ENCODE data around the gene SFXN3. TPM values are rescaled to one million over a fixed set of nuclear protein-coding genes. Genes with fewer than 3 reads are reported as not detected.

Gene SFXN3
- total RNA-seq = 29.0 TPM

DNA sequence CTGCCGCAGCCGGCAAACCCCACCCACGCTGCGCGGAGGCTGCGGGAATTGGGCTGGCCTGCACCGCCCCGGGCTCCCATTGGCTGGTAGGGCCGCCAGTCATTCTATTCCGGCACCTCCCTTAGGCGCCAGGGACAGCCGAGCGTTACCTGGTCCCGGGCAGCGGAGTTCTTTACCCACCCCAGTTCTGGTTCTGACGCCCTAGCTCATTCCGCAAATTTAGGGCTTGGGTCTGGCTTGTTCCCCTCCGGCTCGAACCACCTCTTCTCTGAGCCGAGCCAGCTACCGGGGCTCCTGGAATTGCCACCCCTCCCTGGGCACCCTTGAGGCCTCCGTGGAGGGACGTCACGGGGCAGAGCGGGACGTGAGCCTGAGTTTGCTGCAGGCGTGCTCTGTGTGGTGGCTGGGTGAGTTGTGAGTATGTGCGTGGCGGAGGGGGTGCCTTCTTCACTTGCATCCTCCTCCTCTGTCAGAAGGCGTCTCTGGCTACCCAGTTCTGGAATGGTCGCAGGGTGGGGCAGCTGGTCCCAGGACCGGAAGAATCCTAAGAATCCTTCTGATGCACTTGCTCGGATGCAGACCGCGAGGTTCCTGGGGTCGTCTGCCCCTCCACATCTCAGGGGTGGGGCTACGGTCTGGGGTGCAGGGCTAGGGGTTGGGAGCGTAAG is at the start of gene SFXN3, which contains the start of gene PDZD7:
TSS of gene SFXN3 (plus strand) at position 107 of the 668 bp plus-strand sequence. CDS start 3,461 bp downstream, outside the sequence.
TSS of gene PDZD7 (minus strand) at position 2 of the 668 bp plus-strand sequence. CDS start 910 bp downstream, outside the sequence.

DNA sequence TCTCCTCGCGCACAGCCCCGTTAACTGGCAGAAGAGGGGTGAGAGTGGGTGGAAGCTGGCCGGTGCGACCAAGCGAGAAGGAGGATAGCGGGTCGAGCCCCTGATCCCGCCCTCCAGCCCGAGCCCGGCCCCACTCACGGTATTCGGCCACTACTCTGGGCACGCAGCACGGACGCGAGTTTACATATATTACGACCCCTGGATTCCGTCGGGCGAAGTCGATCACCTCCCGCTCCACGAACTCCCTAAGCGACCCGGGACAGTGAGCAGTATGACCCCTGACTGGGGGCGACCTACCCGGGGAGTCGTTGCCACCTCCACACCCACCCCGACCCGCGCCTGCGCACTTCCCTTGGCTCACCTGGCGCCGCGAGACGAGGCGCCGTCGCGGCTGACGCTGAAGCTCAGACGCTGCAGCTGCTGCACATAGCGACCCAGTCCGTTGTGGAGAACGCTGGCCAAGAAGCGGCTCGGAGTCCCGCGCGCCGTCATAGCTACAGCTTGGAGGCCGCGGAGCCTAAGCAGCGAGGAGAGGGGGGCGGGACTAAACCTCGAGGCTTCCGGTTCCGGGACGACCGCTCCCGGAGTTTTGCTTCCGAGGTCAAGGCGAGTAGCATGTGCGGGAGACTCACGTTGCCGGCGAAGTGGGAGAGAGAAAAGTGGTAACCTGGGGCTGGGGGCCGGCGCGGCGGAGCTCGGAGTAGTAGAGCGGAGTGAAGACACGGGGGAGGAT is 43.9 kb upstream of the SFXN3 start, which contains the start of the genes MRPL43 and TWNK:
TSS of gene MRPL43 (minus strand) at position 546 of the 733 bp plus-strand sequence. CDS start at position 492, 54 bp downstream.
TSS of gene TWNK (plus strand) at position 592 of the 733 bp plus-strand sequence. CDS start 668 bp downstream, outside the sequence.

DNA sequence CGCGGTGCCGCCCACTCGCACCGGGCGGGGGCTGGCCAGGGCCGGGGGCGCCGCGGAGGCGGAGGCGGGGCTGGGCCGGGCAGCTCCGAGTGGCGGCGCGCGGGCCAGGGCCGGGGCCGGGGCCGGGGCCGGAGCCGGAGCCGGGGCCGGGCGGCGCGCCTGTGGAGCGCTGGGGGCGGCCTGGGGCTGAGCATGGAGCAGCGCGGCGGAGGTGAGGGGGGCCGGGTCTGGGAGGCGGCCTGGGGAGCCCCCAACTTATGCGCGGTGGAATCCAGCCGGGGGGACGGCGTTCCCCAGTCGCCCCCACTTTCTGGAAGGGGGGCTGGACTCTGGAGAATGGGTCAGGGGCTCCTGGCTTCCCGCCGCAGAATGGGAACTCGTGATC is 31.3 kb upstream of the SFXN3 start, which contains the start of gene LZTS2:
TSS of gene LZTS2 (plus strand) at position 67 of the 385 bp plus-strand sequence. CDS start 2,731 bp downstream, outside the sequence.

GRCh38 chr10:101061624-101062231 is 30.7 kb downstream of the SFXN3 start, which contains the start of gene KAZALD1:
Gene KAZALD1 (plus strand): TSS chr10:101061989. CDS start chr10:101062593, 604 bp downstream.

Other genes with a start within 250 kb of the SFXN3 start
- gene SLF2, start 118.3 kb upstream of the SFXN3 start, total RNA-seq = 49.0 TPM
- 8.5 TPM for gene SEMA4G, start 61.7 kb upstream of the SFXN3 start, total RNA-seq
- gene MRPL43, start 43.7 kb upstream of the SFXN3 start, total RNA-seq = 99.8 TPM
- gene TWNK, start 43.7 kb upstream of the SFXN3 start, total RNA-seq = 9.5 TPM
- 93.3 TPM for gene LZTS2, start 31.4 kb upstream of the SFXN3 start, total RNA-seq
- 1.6 TPM for gene PDZD7, start 105 bp upstream of the SFXN3 start, total RNA-seq
- gene KAZALD1, start 30.8 kb downstream of the SFXN3 start, total RNA-seq = 12.7 TPM
- gene TLX1, start 100.1 kb downstream of the SFXN3 start, total RNA-seq = not detected
- 1.5 TPM for gene LBX1, start 198.2 kb downstream of the SFXN3 start, total RNA-seq